ENCODE measurements around the gene TNFAIP8L3. TPM values are rescaled to one million over a fixed set of nuclear protein-coding genes. Genes with fewer than 3 reads are reported as not detected.

The TNFAIP8L3 gene
- total and polyA plus RNA-seq, 9 of the 15 experiments (the other 6 are each of a cell fraction or from before 2014, with no cell fraction given) = 0.13 TPM; not detected in 8

DNA sequence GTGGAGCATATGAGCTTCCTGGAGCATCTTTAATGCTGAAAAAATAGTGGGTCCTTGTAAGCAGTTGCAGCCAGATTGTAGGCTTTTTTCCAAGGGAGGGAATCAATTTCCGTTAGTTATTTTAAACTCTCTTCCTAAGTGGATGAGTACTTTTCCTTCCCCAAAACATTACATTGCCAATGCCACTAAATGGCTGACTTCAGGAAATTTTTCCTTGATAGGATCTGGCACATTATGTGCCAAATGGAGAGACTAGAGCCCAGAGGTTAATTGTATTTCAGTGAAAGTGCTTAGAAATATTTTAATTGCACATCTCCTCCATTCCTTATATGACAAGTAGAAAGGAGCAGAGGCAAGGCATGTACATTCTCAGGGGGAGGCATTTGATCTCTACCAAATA lies 83.5 kb downstream of the TNFAIP8L3 start:
- FAIRE-seq = no peak

DNA sequence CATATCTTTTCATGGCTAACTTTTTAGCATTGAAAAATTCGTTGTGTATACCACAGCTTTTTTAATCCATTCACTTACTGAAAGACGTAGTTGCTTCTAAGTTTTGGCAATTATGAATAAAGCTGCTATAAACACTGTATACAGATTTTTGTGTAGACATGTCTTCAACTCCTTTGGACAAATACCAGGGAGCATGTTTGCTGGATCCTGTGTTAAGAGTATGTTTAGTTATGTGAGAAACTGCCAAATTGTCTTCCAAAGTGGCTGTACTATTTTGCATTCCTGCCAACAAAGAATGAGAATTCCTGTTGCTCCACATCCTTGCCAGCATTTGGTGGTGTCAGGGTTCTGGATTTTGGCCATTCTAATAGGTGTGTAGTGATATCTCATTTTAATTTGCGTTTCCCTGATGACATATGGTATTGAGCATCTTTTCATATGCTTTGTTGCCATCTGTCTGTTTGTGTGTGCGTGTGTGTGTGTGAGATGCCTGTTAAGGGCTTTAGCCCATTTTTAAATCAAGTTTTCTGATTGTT lies 87.5 kb downstream of the TNFAIP8L3 start:
- no TSS peak for BruUV-seq (replicated peaks)
- WGBS (ENCODE audit: insufficient coverage, low coverage, missing lambda C conversion rate) = 51% methylated on average over 4 of the region's 4 CpGs
- FAIRE-seq = peak; percentile 11

More for the DNA sequence above, 83.5 kb downstream of the TNFAIP8L3 start:
- Histone ChIP-seq H4K20me1 (replicated peaks; ENCODE audit: control insufficient read depth, insufficient read depth, low read length) (no peaks in the 10 kb centered on the region), H3K9me3 (replicated peaks; ENCODE audit: control insufficient read depth, insufficient read depth, low read depth, low read length) (no peaks in the 10 kb centered on the region), H3K27me3 (ENCODE audit: control insufficient read depth in 2 of 2, insufficient read depth in 2 of 2, low read length in 2 of 2) (no peaks in the 10 kb centered on the region), H3K4me2 (ENCODE audit: insufficient read depth, low read length) (no peak overlapping the region), H3K9ac (ENCODE audit: insufficient read depth in 1 of 2, low read depth in 2 of 2, low read length in 2 of 2) (no peak overlapping the region), H2AFZ (ENCODE audit: low read depth, low read length) (no peak overlapping the region), H3K9me1 (ENCODE audit: control insufficient read depth, insufficient read depth, low read length) (no peaks in the 10 kb centered on the region), H3K27ac (ENCODE audit: extremely low read depth, low read depth, low read length) (no peak overlapping the region), H3K4me1 (replicated peaks in 1 of 2; ENCODE audit: control insufficient read depth in 2 of 2, insufficient read depth in 2 of 2, low read length in 2 of 2) (no peaks in the 10 kb centered on the region), H3K36me3 (ENCODE audit: control insufficient read depth, insufficient read depth, low read length) (no peaks in the 10 kb centered on the region), H3K4me3 (no peak overlapping the region), H3K79me2 (ENCODE audit: control insufficient read depth, insufficient read depth, low read length) (no peaks in the 10 kb centered on the region)
- TF ChIP-seq MIER1 (IDR thresholded peaks at IDR 0.05; ENCODE audit: low read depth) (no peak), MAFF (IDR thresholded peaks at IDR 0.05; ENCODE audit: low read length) (no peak), FOSL1 (tag; conservative IDR thresholded peaks at IDR 0.05) (no peak), PTRF (tag; IDR thresholded peaks at IDR 0.05) (no peak), SIN3A (IDR thresholded peaks at IDR 0.05; ENCODE audit: borderline replicate concordance in 2 of 2, control insufficient read depth in 1 of 2, low read depth in 2 of 2, low read length in 2 of 2) (no peak), TARDBP (IDR thresholded peaks at IDR 0.05) (no peak), ZNF184 (CRISPR knock-in tag; IDR thresholded peaks at IDR 0.05) (no peak)
- DNase-seq (ENCODE audit: extremely low read depth in 1 of 4, low spot score in 3 of 4) (no peak), ATAC-seq (no peak)
- CTCF ChIA-PET (ENCODE audit: low intra/inter-chr PET ratio) = no interaction called here
- WGBS (ENCODE audit: insufficient coverage, low coverage, missing lambda C conversion rate) = 6% methylated on average over 1 of the region's 1 CpG
- no TSS peak for BruUV-seq (replicated peaks)
- intact Hi-C loops (cut with micrococcal nuclease) = no loop called here
- POLR2A ChIA-PET = interaction anchor here (0.6 kb wide), 1 partner anchor 103 kb away, joined by 3 read pairs; the partner anchor contains the start of gene AP4E1
- in situ Hi-C loops (cut with MboI) = no loop called here

More for the DNA sequence above, 87.5 kb downstream of the TNFAIP8L3 start:
- Histone ChIP-seq H3K4me1 (replicated peaks in 1 of 2; ENCODE audit: control insufficient read depth in 2 of 2, insufficient read depth in 2 of 2, low read length in 2 of 2) (peaks cover 0 to 5% of the 10 kb centered on the region in 2 experiments; a peak in 2 of 5 replicates), H3K4me3 (no peak overlapping the region), H3K36me3 (ENCODE audit: control insufficient read depth, insufficient read depth, low read length) (peaks cover 5% of the 10 kb centered on the region; the same call in 2 of the 3 replicates), H3K9me3 (replicated peaks; ENCODE audit: control insufficient read depth, insufficient read depth, low read depth, low read length) (no peaks in the 10 kb centered on the region), H3K4me2 (ENCODE audit: insufficient read depth, low read length) (no peak overlapping the region), H4K20me1 (replicated peaks; ENCODE audit: control insufficient read depth, insufficient read depth, low read length) (no peaks in the 10 kb centered on the region), H3K9ac (ENCODE audit: insufficient read depth in 1 of 2, low read depth in 2 of 2, low read length in 2 of 2) (no peak overlapping the region), H3K9me1 (ENCODE audit: control insufficient read depth, insufficient read depth, low read length) (no peaks in the 10 kb centered on the region), H2AFZ (ENCODE audit: low read depth, low read length) (no peak overlapping the region), H3K79me2 (ENCODE audit: control insufficient read depth, insufficient read depth, low read length) (no peaks in the 10 kb centered on the region), H3K27ac (ENCODE audit: extremely low read depth, low read depth, low read length) (no peak overlapping the region), H3K27me3 (ENCODE audit: control insufficient read depth in 2 of 2, insufficient read depth in 2 of 2, low read length in 2 of 2) (no peaks in the 10 kb centered on the region)
- ATAC-seq (no peak), DNase-seq (ENCODE audit: extremely low read depth in 1 of 4, low spot score in 3 of 4) (no peak)
- TF ChIP-seq EZH2 (IDR thresholded peaks at IDR 0.05; ENCODE audit: borderline replicate concordance, low read depth, low read length) = no peak
- no peak for TF ChIP-seq TBP (optimal IDR thresholded peaks at IDR 0.05; ENCODE audit: low read depth, low read length)
- no peak for TF ChIP-seq TSC22D4 (tag; IDR thresholded peaks at IDR 0.05)
- TF ChIP-seq, protein P1, sequence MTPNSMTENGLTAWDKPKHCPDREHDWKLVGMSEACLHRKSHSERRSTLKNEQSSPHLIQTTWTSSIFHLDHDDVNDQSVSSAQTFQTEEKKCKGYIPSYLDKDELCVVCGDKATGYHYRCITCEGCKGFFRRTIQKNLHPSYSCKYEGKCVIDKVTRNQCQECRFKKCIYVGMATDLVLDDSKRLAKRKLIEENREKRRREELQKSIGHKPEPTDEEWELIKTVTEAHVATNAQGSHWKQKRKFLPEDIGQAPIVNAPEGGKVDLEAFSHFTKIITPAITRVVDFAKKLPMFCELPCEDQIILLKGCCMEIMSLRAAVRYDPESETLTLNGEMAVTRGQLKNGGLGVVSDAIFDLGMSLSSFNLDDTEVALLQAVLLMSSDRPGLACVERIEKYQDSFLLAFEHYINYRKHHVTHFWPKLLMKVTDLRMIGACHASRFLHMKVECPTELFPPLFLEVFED (CRISPR knock-in tag; conservative IDR thresholded peaks at IDR 0.05) = no peak
- TF ChIP-seq CREM (IDR thresholded peaks at IDR 0.05; ENCODE audit: low read depth) = no peak
- TF ChIP-seq BACH1 (tag; IDR thresholded peaks at IDR 0.05) = no peak
- TF ChIP-seq ZNF696 (CRISPR knock-in tag; conservative IDR thresholded peaks at IDR 0.05) = no peak
- TF ChIP-seq SMARCB1 (IDR thresholded peaks at IDR 0.05; ENCODE audit: insufficient read length, low read depth) = no peak
- no peak for TF ChIP-seq ASH1L (IDR thresholded peaks at IDR 0.05; ENCODE audit: borderline replicate concordance, low read depth, partially characterized antibody)
- TF ChIP-seq ZNF586 (CRISPR knock-in tag; conservative IDR thresholded peaks at IDR 0.05) = no peak
- POLR2A ChIA-PET = no interaction called here
- in situ Hi-C loops (cut with MboI) (no loop called here), intact Hi-C loops (cut with micrococcal nuclease) (no loop called here)
- CTCF ChIA-PET (ENCODE audit: low intra/inter-chr PET ratio) = no interaction called here

All from K562 (cell line).